Keratinocyte (primary cell): ENCODE data around the gene MYCBP2.

Experiments
- CTCF ChIP-seq, 3 experiments: IDR thresholded peaks in 1 of 3; conservative IDR thresholded peaks in 1 of 3; optimal IDR thresholded peaks in 1 of 3; 2 replicates in 2 of 3; 3 replicates in 1 of 3; pipeline versions ENCODE3 to v1.5.1; 2011; ENCODE audit warnings: low read length in 3 of 3, mild to moderate bottlenecking in 3 of 3, moderate library complexity in 2 of 3, control low read depth in 1 of 3, inconsistent platforms in 1 of 3; ENCODE audit not compliant: insufficient read depth in 2 of 3; ENCODE audit errors: extremely low read depth in 1 of 3
- EZH2 ChIP-seq: IDR thresholded peaks from one replicate; pipeline ENCODE4 v1.6.1; 2012; ENCODE audit warnings: inconsistent platforms, mild to moderate bottlenecking, low read length, moderate library complexity

GRCh38 chr13:77001540-77001939, 325.4 kb downstream of the MYCBP2 start:
- no peak for TF ChIP-seq CTCF (optimal IDR thresholded peaks at IDR 0.05 in 1 of 3, IDR thresholded peaks at IDR 0.05 in 1 of 3, conservative IDR thresholded peaks at IDR 0.05 in 1 of 3; ENCODE audit: extremely low read depth in 1 of 3, insufficient read depth in 2 of 3, low read length in 3 of 3)
- TF ChIP-seq EZH2: no peak
